Middle frontal gyrus (tissue), 1 donor: ENCODE data around the gene TAX1BP3.

Source experiments
- DNase-seq: peaks from one replicate; pipeline ENCODE4 v3.0.0-alpha.2; 2015; ENCODE audit warnings: low spot score; ENCODE audit errors: extremely low spot score

Gene TAX1BP3

DNA sequence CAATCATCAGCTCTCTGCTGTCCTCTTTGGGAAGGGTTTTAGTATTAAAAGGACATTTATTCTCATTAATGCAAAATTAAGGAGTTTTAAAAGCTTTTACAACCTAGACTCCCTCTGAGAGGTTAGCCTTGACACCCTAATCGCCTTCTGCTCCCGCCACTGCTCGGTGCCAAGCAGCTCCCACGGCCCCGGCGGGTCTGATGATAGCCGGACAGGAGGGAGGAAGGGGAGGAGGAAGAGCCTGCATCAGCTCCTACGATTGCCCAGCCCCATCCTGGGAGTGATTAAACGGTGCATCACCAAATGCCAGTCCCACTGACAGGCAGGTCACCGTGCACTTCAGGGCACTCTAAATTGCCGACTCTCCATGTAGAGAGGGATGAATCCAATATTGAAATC lies 40.6 kb downstream of the TAX1BP3 start:
- no peak for DNase-seq

- DNase-seq = no peak
Observed at GRCh38 chr17:3626831-3627768, 41.3 kb downstream of the TAX1BP3 start.

- DNase-seq = no peak
Observed at GRCh38 chr17:3622977-3623594, 45.3 kb downstream of the TAX1BP3 start.

- no peak for DNase-seq
Observed at GRCh38 chr17:3621146-3621720, 47.1 kb downstream of the TAX1BP3 start.

- no peak for DNase-seq
Observed at GRCh38 chr17:3615160-3615870, 53.1 kb downstream of the TAX1BP3 start.

GRCh38 chr17:3613124-3613523 lies 55.3 kb downstream of the TAX1BP3 start:
- DNase-seq = no peak
